ENCODE results near the gene NEU3.
"Not testable (repeated sequence)": the region's sequence is repeated elsewhere in the genome, so short reads cannot be mapped to it uniquely, and the experiment has no call there.

NEU3 gene

GRCh38 chr11:75035911-75036565 lies 47.3 kb downstream of the NEU3 start:
- CTCF ChIA-PET: interaction anchor here (0.5 to 0.7 kb wide), 3 partner anchors 12 to 206 kb away, joined by 3 to 4 read pairs (median 3); no protein-coding TSS in a partner anchor

GRCh38 chr11:75040167-75040770 lies 51.5 kb downstream of the NEU3 start:
- ChIA-PET CTCF (no interaction called here), POLR2A (ENCODE audit: low non-redundant PET) (no interaction called here)
- H3K27ac ChIP-seq: no peak overlapping the region
- no peak for DNase-seq (ENCODE audit: low spot score)
- no peak for TF ChIP-seq CTCF (conservative IDR thresholded peaks at IDR 0.05; ENCODE audit: low read depth)

More at GRCh38 chr11:75035911-75036565, 47.3 kb downstream of the NEU3 start:
- H3K27ac ChIP-seq: no peak overlapping the region
- POLR2A ChIA-PET (ENCODE audit: low non-redundant PET): no interaction called here
- DNase-seq (ENCODE audit: low spot score): peak; percentile 17
- TF ChIP-seq CTCF (conservative IDR thresholded peaks at IDR 0.05; ENCODE audit: low read depth): no peak

- DNase-seq (ENCODE audit: low spot score): no peak
- TF ChIP-seq CTCF (conservative IDR thresholded peaks at IDR 0.05; ENCODE audit: low read depth): no peak
- ChIA-PET POLR2A (ENCODE audit: low non-redundant PET) (no interaction called here), CTCF (no interaction called here)
- H3K27ac ChIP-seq: no peak overlapping the region
Measured at GRCh38 chr11:75041263-75041662, 52.5 kb downstream of the NEU3 start.

- POLR2A ChIA-PET (ENCODE audit: low non-redundant PET); H3K27ac ChIP-seq; DNase-seq (ENCODE audit: low spot score); CTCF ChIA-PET: not testable (repeated sequence)
Measured at GRCh38 chr11:75041821-75042220, 53.1 kb downstream of the NEU3 start.

- POLR2A ChIA-PET (ENCODE audit: low non-redundant PET); CTCF ChIA-PET; H3K27ac ChIP-seq; DNase-seq (ENCODE audit: low spot score): not testable (repeated sequence)
Measured at GRCh38 chr11:75044381-75045170, 55.8 kb downstream of the NEU3 start.

GRCh38 chr11:75046668-75047067 lies 57.9 kb downstream of the NEU3 start:
- not testable (repeated sequence) for DNase-seq (ENCODE audit: low spot score)
- CTCF ChIA-PET: interaction anchor here (0.6 kb wide), 1 partner anchor 320 kb away, joined by 4 read pairs; no protein-coding TSS in a partner anchor

GRCh38 chr11:75047191-75047590 lies 58.5 kb downstream of the NEU3 start:
- no peak for TF ChIP-seq CTCF (conservative IDR thresholded peaks at IDR 0.05; ENCODE audit: low read depth)
- H3K27ac ChIP-seq: no peak overlapping the region
- ChIA-PET POLR2A (ENCODE audit: low non-redundant PET) (no interaction called here), CTCF (interaction anchor here (0.6 kb wide), 1 partner anchor 321 kb away, joined by 4 read pairs; no protein-coding TSS in a partner anchor)
- DNase-seq (ENCODE audit: low spot score): no peak

More at GRCh38 chr11:75046668-75047067, 57.9 kb downstream of the NEU3 start:
- H3K27ac ChIP-seq; POLR2A ChIA-PET (ENCODE audit: low non-redundant PET): not testable (repeated sequence)

GRCh38 chr11:75049501-75050266 lies 61.0 kb downstream of the NEU3 start:
- DNase-seq (ENCODE audit: low spot score); POLR2A ChIA-PET (ENCODE audit: low non-redundant PET); H3K27ac ChIP-seq: not testable (repeated sequence)
- CTCF ChIA-PET: interaction anchor here (0.7 to 0.9 kb wide), 2 partner anchors 199 to 1064 kb away, joined by 3 read pairs; no protein-coding TSS in a partner anchor

All from RWPE1 (cell line).